ENCODE measurements around the gene RACK1. TPM values are rescaled to one million over a fixed set of nuclear protein-coding genes. Genes with fewer than 3 reads are reported as not detected.
"Not testable (repeated sequence)": the region's sequence is repeated elsewhere in the genome, so short reads cannot be mapped to it uniquely, and the experiment has no call there.

Gene RACK1
- 510 TPM for total RNA-seq

GRCh38 chr5:181243564-181244343, at the start of gene RACK1:
Gene RACK1 (minus strand): TSS chr5:181243906. CDS start chr5:181243800, 106 bp downstream.
- DNase-seq (ENCODE audit: low spot score) = peak; percentile 90
- ATAC-seq = peak; percentile 72

- not testable (repeated sequence) for ATAC-seq
Measured at GRCh38 chr5:181287331-181287730, 43.6 kb upstream of the RACK1 start.

GRCh38 chr5:181285962-181286705, 42.4 kb upstream of the RACK1 start:
- not testable (repeated sequence) for DNase-seq (ENCODE audit: low spot score); ATAC-seq

More at GRCh38 chr5:181287331-181287730, 43.6 kb upstream of the RACK1 start:
- not testable (repeated sequence) for DNase-seq (ENCODE audit: low spot score)

- DNase-seq (ENCODE audit: low spot score); ATAC-seq: not testable (repeated sequence)
Measured at GRCh38 chr5:181283841-181284755, 40.4 kb upstream of the RACK1 start.

- DNase-seq (ENCODE audit: low spot score) (no peak), ATAC-seq (no peak)
Measured at GRCh38 chr5:181283347-181283746, 39.6 kb upstream of the RACK1 start.

GRCh38 chr5:181282874-181283273, 39.2 kb upstream of the RACK1 start:
- DNase-seq (ENCODE audit: low spot score) = no peak

GRCh38 chr5:181282415-181282814, 38.7 kb upstream of the RACK1 start:
- DNase-seq (ENCODE audit: low spot score); ATAC-seq: not testable (repeated sequence)

More at GRCh38 chr5:181282874-181283273, 39.2 kb upstream of the RACK1 start:
- ATAC-seq = no peak

- DNase-seq (ENCODE audit: low spot score) (no peak), ATAC-seq (no peak)
Measured at GRCh38 chr5:181281984-181282316, 38.2 kb upstream of the RACK1 start.

GRCh38 chr5:181281077-181281983, 37.6 kb upstream of the RACK1 start:
- DNase-seq (ENCODE audit: low spot score) (no peak), ATAC-seq (no peak)

GRCh38 chr5:181280251-181280762, 36.6 kb upstream of the RACK1 start:
- ATAC-seq (no peak), DNase-seq (ENCODE audit: low spot score) (no peak)

GRCh38 chr5:181273433-181273744, 29.7 kb upstream of the RACK1 start:
- peak; percentile 68 for DNase-seq (ENCODE audit: low spot score)
- ATAC-seq = peak; percentile 94

- ATAC-seq = no peak
Measured at GRCh38 chr5:181271081-181271480, 27.4 kb upstream of the RACK1 start.

GRCh38 chr5:181267907-181268306, 24.2 kb upstream of the RACK1 start:
- not testable (repeated sequence) for ATAC-seq; DNase-seq (ENCODE audit: low spot score)

More at GRCh38 chr5:181271081-181271480, 27.4 kb upstream of the RACK1 start:
- DNase-seq (ENCODE audit: low spot score) = no peak

GRCh38 chr5:181267291-181267904, 23.7 kb upstream of the RACK1 start:
- ATAC-seq; DNase-seq (ENCODE audit: low spot score): not testable (repeated sequence)

- no peak for DNase-seq (ENCODE audit: low spot score)
- no peak for ATAC-seq
Measured at GRCh38 chr5:181265092-181265671, 21.5 kb upstream of the RACK1 start.

- ATAC-seq = no peak
Measured at GRCh38 chr5:181263633-181264032, 19.9 kb upstream of the RACK1 start.

GRCh38 chr5:181261320-181262049, 17.8 kb upstream of the RACK1 start:
- ATAC-seq (peak; percentile 77), DNase-seq (ENCODE audit: low spot score) (peak; percentile 84)

More at GRCh38 chr5:181263633-181264032, 19.9 kb upstream of the RACK1 start:
- no peak for DNase-seq (ENCODE audit: low spot score)

GRCh38 chr5:181260720-181261319, 17.1 kb upstream of the RACK1 start, which contains the start of gene TRIM52:
Gene TRIM52 (minus strand): TSS chr5:181261143. CDS start chr5:181260813, 330 bp downstream.
- DNase-seq (ENCODE audit: low spot score) (peak; percentile 94), ATAC-seq (peak; percentile 88)

Measured in left lobe of liver (tissue), 2 donors.